HepG2 (cell line): ENCODE measurements around the gene DCDC1. TPM values are rescaled to one million over a fixed set of nuclear protein-coding genes. Genes with fewer than 3 reads are reported as not detected.

Experiments
- ATAC-seq: fragments of 200-7000 bp; cut with Tn5 transposase; 3 replicates; pipeline ENCODE4 v1.9.1; 2020; ENCODE audit warnings: mild to moderate bottlenecking, moderate library complexity
- BruUV-seq: library from RNA; stranded (reverse); fragments of 400-500 nt; replicated peaks from 2 replicates; lab custom pipeline; 2021; lab: Mats Ljungman, UMichigan
- CTCF ChIA-PET: fragments of 300-600 bp; formaldehyde crosslinking; extraction: SDS; loops from one replicate; lab custom pipeline; 2021; ENCODE audit warnings: low total read pairs, inconsistent platforms, low intra/inter-chr PET ratio; lab: Yijun Ruan, JAX
- POLR2A ChIA-PET: fragments of 350-600 bp; sonication (Branson Sonifier 250); formaldehyde crosslinking; loops from one replicate; lab custom pipeline; 2020; ENCODE audit warnings: antibody characterized with exemption, inconsistent platforms; lab: Yijun Ruan, JAX
- DNase-seq: peaks from one replicate; pipeline ENCODE4 v3.0.0-alpha.2; 2015; ENCODE audit warnings: low spot score
- FAIRE-seq: peaks from 3 replicates; lab custom pipeline; 2011; peaks lifted over from hg19 to GRCh38; lab: Jason Lieb, UNC
- H2AFZ ChIP-seq: one replicate; pipeline ENCODE4 v1.6.1; 2011; ENCODE audit warnings: low read length, inconsistent platforms
- H3K27ac ChIP-seq: fragments of 300-600 bp; 3 replicates; pipeline ENCODE4 v1.8.0; 2011; ENCODE audit warnings: mixed run types, mild to moderate bottlenecking, mixed read lengths, low read length, inconsistent platforms; ENCODE audit not compliant: insufficient read depth; ENCODE audit errors: extremely low read length
- H3K27me3 ChIP-seq, 2 experiments: fragments of 200-600 bp in 1 of 2; 2 replicates in 1 of 2; 3 replicates in 1 of 2; pipeline versions ENCODE4 v1.6.0 to v1.8.0; 2011; ENCODE audit warnings: low read length in 2 of 2, mild to moderate bottlenecking in 2 of 2, moderate library complexity in 2 of 2, inconsistent platforms in 1 of 2; ENCODE audit not compliant: insufficient read depth in 2 of 2, control insufficient read depth in 1 of 2
- H3K36me3 ChIP-seq, 2 experiments: fragments of 200-600 bp in 1 of 2; replicated peaks in 1 of 2; 2 replicates in 1 of 2; 3 replicates in 1 of 2; pipeline versions ENCODE4 v1.5.1 to v1.8.0; 2011; ENCODE audit warnings: low read length in 2 of 2, inconsistent platforms in 1 of 2; ENCODE audit not compliant: insufficient read depth in 2 of 2, control insufficient read depth in 1 of 2
- H3K4me1 ChIP-seq: 2 replicates; pipeline ENCODE4 v1.5.1; 2012; ENCODE audit warnings: low read length, inconsistent platforms; ENCODE audit not compliant: insufficient read depth
- H3K4me2 ChIP-seq: 2 replicates; pipeline ENCODE4 v1.6.0; 2011; ENCODE audit warnings: low read depth, low read length, inconsistent platforms
- H3K4me3 ChIP-seq, 3 experiments: fragments of 200-600 bp in 1 of 3; sonication (generic), shearing (Covaris generic) in 1 of 3; replicated peaks in 1 of 3; 2 replicates each; pipeline ENCODE4 v1.5.1; 2011 to 2016; ENCODE audit warnings: low read length in 3 of 3, inconsistent platforms in 2 of 3, low read depth in 2 of 3, mild to moderate bottlenecking in 2 of 3, control low read depth in 1 of 3, mixed read lengths in 1 of 3; ENCODE audit not compliant: insufficient read depth in 1 of 3
- H3K79me2 ChIP-seq: one replicate; pipeline ENCODE4 v1.6.1; 2011; ENCODE audit warnings: low read length, inconsistent platforms; ENCODE audit not compliant: insufficient read depth
- H3K9ac ChIP-seq: 2 replicates; pipeline ENCODE4 v1.6.0; 2011; ENCODE audit warnings: mild to moderate bottlenecking, low read depth, low read length, inconsistent platforms; ENCODE audit not compliant: insufficient read depth
- H3K9me3 ChIP-seq: 2 replicates; pipeline ENCODE4 v1.5.1; 2012; ENCODE audit warnings: mild to moderate bottlenecking, low read length
- H4K20me1 ChIP-seq: 2 replicates; pipeline ENCODE4 v1.6.0; 2011; ENCODE audit warnings: inconsistent platforms, mild to moderate bottlenecking, low read length, moderate library complexity; ENCODE audit not compliant: insufficient read depth
- ATAD3A ChIP-seq: sonication (generic); formaldehyde crosslinking; IDR thresholded peaks from 2 replicates; pipeline ENCODE4 v1.4.0; 2020; ENCODE audit warnings: missing genetic modification reagents
- CAMTA2 ChIP-seq: sonication (generic); formaldehyde crosslinking; IDR thresholded peaks from 2 replicates; pipeline ENCODE4 v1.4.0; 2020; ENCODE audit warnings: mild to moderate bottlenecking, missing genetic modification reagents, borderline replicate concordance
- ELF4 ChIP-seq: sonication (generic); formaldehyde crosslinking; IDR thresholded peaks from 2 replicates; pipeline ENCODE4 v1.5.0; 2020; ENCODE audit warnings: missing genetic modification reagents, mild to moderate bottlenecking, moderate library complexity, borderline replicate concordance
- HHEX ChIP-seq: IDR thresholded peaks from 2 replicates; pipeline ENCODE4 v1.6.1; 2016; ENCODE audit warnings: control low read depth
- HOXA3 ChIP-seq: sonication (generic); formaldehyde crosslinking; IDR thresholded peaks from 2 replicates; pipeline ENCODE4 v1.5.0; 2020; ENCODE audit warnings: missing genetic modification reagents
- HOXD1 ChIP-seq: sonication (generic); formaldehyde crosslinking; IDR thresholded peaks from 2 replicates; pipeline ENCODE4 v1.5.0; 2020; ENCODE audit warnings: missing genetic modification reagents
- KAT8 ChIP-seq: IDR thresholded peaks from 2 replicates; pipeline ENCODE4 v1.6.1; 2016; ENCODE audit warnings: missing genetic modification reagents, missing compliant biosample characterization
- MAFG ChIP-seq: sonication (generic); formaldehyde crosslinking; IDR thresholded peaks from 2 replicates; pipeline ENCODE4 v1.5.1; 2020; ENCODE audit warnings: mild to moderate bottlenecking, missing genetic modification reagents
- MED8 ChIP-seq: sonication (generic); formaldehyde crosslinking; IDR thresholded peaks from 2 replicates; pipeline ENCODE4 v1.8.1; 2023; ENCODE audit warnings: mild to moderate bottlenecking, missing genetic modification reagents; ENCODE audit not compliant: insufficient replicate concordance
- NPAS2 ChIP-seq: sonication (generic); formaldehyde crosslinking; IDR thresholded peaks from 2 replicates; pipeline ENCODE4 v1.8.0; 2022; ENCODE audit warnings: mild to moderate bottlenecking, missing genetic modification reagents, borderline replicate concordance
- PHF5A ChIP-seq: IDR thresholded peaks from one replicate; pipeline ENCODE4 v1.6.1; 2018; ENCODE audit warnings: low read depth, missing genetic modification reagents; ENCODE audit not compliant: unreplicated experiment
- PPARG ChIP-seq: conservative IDR thresholded peaks from 2 replicates; pipeline ENCODE4 v1.6.1; 2016; ENCODE audit warnings: missing biosample characterization, missing genetic modification reagents
- RXRA ChIP-seq: sonication (generic); formaldehyde crosslinking; IDR thresholded peaks from 2 replicates; pipeline ENCODE4 v1.5.1; 2020; ENCODE audit warnings: missing genetic modification reagents
- SAFB2 ChIP-seq: sonication (generic); formaldehyde crosslinking; IDR thresholded peaks from 2 replicates; pipeline ENCODE4 v1.5.1; 2020; ENCODE audit warnings: missing genetic modification reagents, low read depth, mild to moderate bottlenecking, borderline replicate concordance
- SMARCC2 ChIP-seq: fragments of 450-650 bp; IDR thresholded peaks from 2 replicates; pipeline ENCODE4 v1.6.1; 2017; ENCODE audit warnings: antibody characterized with exemption, mild to moderate bottlenecking
- TEAD3 ChIP-seq: optimal IDR thresholded peaks from 2 replicates; pipeline ENCODE3; 2016; ENCODE audit warnings: borderline replicate concordance
- WIZ ChIP-seq: sonication (generic); formaldehyde crosslinking; IDR thresholded peaks from 2 replicates; pipeline ENCODE4 v1.5.1; 2020; ENCODE audit warnings: mild to moderate bottlenecking, missing genetic modification reagents
- ZNF136 ChIP-seq: sonication (generic); formaldehyde crosslinking; IDR thresholded peaks from 2 replicates; pipeline ENCODE4 v1.8.1; 2022; ENCODE audit warnings: low read depth, mild to moderate bottlenecking, moderate library complexity, missing genetic modification reagents
- ZNF543 ChIP-seq: sonication (generic); formaldehyde crosslinking; IDR thresholded peaks from 2 replicates; pipeline ENCODE4 v1.4.0; 2020; ENCODE audit warnings: mild to moderate bottlenecking, missing genetic modification reagents
- ZNF607 ChIP-seq: sonication (generic); formaldehyde crosslinking; IDR thresholded peaks from 2 replicates; pipeline ENCODE4 v1.5.1; 2020; ENCODE audit warnings: missing genetic modification reagents, mild to moderate bottlenecking, borderline replicate concordance
- ZNF678 ChIP-seq: sonication (generic); formaldehyde crosslinking; IDR thresholded peaks from 2 replicates; pipeline ENCODE4 v1.4.0; 2020; ENCODE audit warnings: mild to moderate bottlenecking, missing genetic modification reagents
- WGBS: methylation state at CpG from one replicate; pipeline ENCODE4 v1.1.6; 2017; ENCODE audit warnings: low lambda C conversion rate; 5-methylcytosine and 5-hydroxymethylcytosine counted together
- in situ Hi-C: cut with HindIII; loops from 2 replicates; pipeline ENCODE4 v1.10.0; 2017; ENCODE audit warnings: low pct_unique_long_range_greater_than_20kb; ENCODE audit not compliant: extremely low pct_ligation_motif_present
- intact Hi-C: fragments of 100-400 bp; cut with micrococcal nuclease; formaldehyde crosslinking; loops from one replicate; pipeline ENCODE4 v1.10.0; 2022; ENCODE audit not compliant: unreplicated experiment
- polyA plus RNA-seq, 8 experiments: library from polyadenylated mRNA; depleted of rRNA in 3 of 8; stranded (reverse) in 7 of 8; unstranded in 1 of 8; fragments of >200 nt; fragmentation: Illumina TruSeq in 4 of 8; extraction: Trizol in 4 of 8; gene quantifications; 2 replicates each; pipeline versions ENCODE4 v1.2.1 to v1.2.3, GENCODE V29; 2011 to 2016; ENCODE audit warnings: low read depth in 4 of 8, missing spikeins in 1 of 8, mixed read lengths in 1 of 8; ENCODE audit not compliant: insufficient read depth in 1 of 8
- total RNA-seq, 5 experiments: library from RNA; depleted of rRNA; stranded (reverse); fragments of >200 nt; fragmentation: Illumina TruSeq; extraction: Trizol; gene quantifications; 2 replicates each; pipeline ENCODE4 v1.2.3, GENCODE V29; 2016; ENCODE audit warnings: low read depth in 1 of 5
- TF ChIP-seq, protein P1 (sequence below): IDR thresholded peaks from 2 replicates; pipeline ENCODE4 v1.6.1; 2016; ENCODE audit warnings: low read depth, control low read depth

Gene DCDC1
- total and polyA plus RNA-seq, 2 of the 13 experiments (the other 11 are each of a cell fraction or from before 2014, with no cell fraction given): 0.12 to 0.27 TPM

DNA sequence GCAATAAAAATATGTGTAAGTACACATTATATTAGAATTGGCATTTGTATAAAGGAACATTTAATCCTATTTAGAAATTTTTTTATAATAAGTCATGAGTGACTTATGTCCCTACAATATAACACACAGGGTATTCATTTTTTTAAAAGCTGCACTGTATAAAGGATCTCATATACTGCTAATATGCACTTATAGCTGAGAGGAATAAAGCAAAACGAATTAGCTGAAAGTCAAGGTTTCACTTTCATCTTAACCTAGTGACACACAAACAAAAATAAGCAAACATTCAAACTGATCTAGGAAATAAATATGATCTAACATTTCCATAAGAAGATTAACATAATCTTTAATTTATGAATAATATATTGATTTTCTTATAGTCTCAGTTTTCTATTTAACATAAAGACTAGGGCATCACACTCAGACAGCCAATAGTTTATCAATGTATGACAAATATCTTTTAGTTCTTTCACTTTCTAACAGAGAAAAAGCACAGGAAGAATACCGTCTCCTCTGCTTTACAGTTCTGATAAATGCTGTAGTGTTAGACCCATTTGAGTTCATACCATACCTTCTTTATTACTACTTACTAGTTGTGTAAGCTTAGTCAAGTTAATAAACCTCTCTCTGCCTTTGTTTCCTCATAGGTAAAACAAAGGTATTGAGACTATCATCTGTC is 42.9 kb downstream of the DCDC1 start:
- ATAC-seq: no peak
- no peak overlapping the region for H3K4me2 ChIP-seq
- no TSS peak for BruUV-seq
- H3K27me3 ChIP-seq: no peaks in the 10 kb centered on the region
- no peak for DNase-seq
- intact Hi-C loops (no loop called here), in situ Hi-C loops (no loop called here)
- no peaks in the 10 kb centered on the region for H3K79me2 ChIP-seq
- H4K20me1 ChIP-seq: no peaks in the 10 kb centered on the region
- H3K27ac ChIP-seq: no peak overlapping the region
- FAIRE-seq: no peak
- no peak overlapping the region for H3K4me3 ChIP-seq
- POLR2A ChIA-PET: no interaction called here
- CTCF ChIA-PET: no interaction called here
- no peaks in the 10 kb centered on the region for H3K36me3 ChIP-seq
- no peak for TF ChIP-seq PPARG (CRISPR knock-in tag)
- TF ChIP-seq TEAD3 (CRISPR knock-in tag): no peak
- no peak for TF ChIP-seq ZNF543 (CRISPR knock-in tag)
- TF ChIP-seq WIZ (CRISPR knock-in tag): no peak
- TF ChIP-seq ELF4 (CRISPR knock-in tag): no peak
- TF ChIP-seq ZNF136 (CRISPR knock-in tag): no peak
- TF ChIP-seq NPAS2 (CRISPR knock-in tag): no peak
- TF ChIP-seq RXRA: no peak
- TF ChIP-seq SMARCC2: no peak
- no peaks in the 10 kb centered on the region for H3K4me1 ChIP-seq
- H2AFZ ChIP-seq: no peak overlapping the region
- H3K9me3 ChIP-seq: no peaks in the 10 kb centered on the region
- WGBS: 9% methylated on average over 2 of the region's 2 CpGs
- H3K9ac ChIP-seq: no peak overlapping the region

GRCh38 chr11:31325160-31325559 is 44.4 kb downstream of the DCDC1 start:
- ChIA-PET CTCF (no interaction called here), POLR2A (no interaction called here)
- H3K4me1 ChIP-seq: no peaks in the 10 kb centered on the region
- in situ Hi-C loops: no loop called here
- no peaks in the 10 kb centered on the region for H4K20me1 ChIP-seq
- no peak overlapping the region for H3K9ac ChIP-seq
- intact Hi-C loops: no loop called here
- H3K4me2 ChIP-seq: no peak overlapping the region
- no peak overlapping the region for H2AFZ ChIP-seq
- no peaks in the 10 kb centered on the region for H3K9me3 ChIP-seq
- no peak overlapping the region for H3K4me3 ChIP-seq
- no peaks in the 10 kb centered on the region for H3K79me2 ChIP-seq
- H3K27me3 ChIP-seq: no peaks in the 10 kb centered on the region
- no peaks in the 10 kb centered on the region for H3K36me3 ChIP-seq
- FAIRE-seq (no peak), ATAC-seq (no peak), DNase-seq (no peak)
- no peak overlapping the region for H3K27ac ChIP-seq
- no TSS peak for BruUV-seq
- TF ChIP-seq HOXD1 (CRISPR knock-in tag): no peak
- no peak for TF ChIP-seq PHF5A (CRISPR knock-in tag)
- TF ChIP-seq KAT8 (CRISPR knock-in tag): no peak
- TF ChIP-seq ZNF607 (CRISPR knock-in tag): no peak
- no peak for TF ChIP-seq MED8 (CRISPR knock-in tag)
- no peak for TF ChIP-seq ZNF678
- no peak for TF ChIP-seq MAFG (CRISPR knock-in tag)
- TF ChIP-seq, protein P1, sequence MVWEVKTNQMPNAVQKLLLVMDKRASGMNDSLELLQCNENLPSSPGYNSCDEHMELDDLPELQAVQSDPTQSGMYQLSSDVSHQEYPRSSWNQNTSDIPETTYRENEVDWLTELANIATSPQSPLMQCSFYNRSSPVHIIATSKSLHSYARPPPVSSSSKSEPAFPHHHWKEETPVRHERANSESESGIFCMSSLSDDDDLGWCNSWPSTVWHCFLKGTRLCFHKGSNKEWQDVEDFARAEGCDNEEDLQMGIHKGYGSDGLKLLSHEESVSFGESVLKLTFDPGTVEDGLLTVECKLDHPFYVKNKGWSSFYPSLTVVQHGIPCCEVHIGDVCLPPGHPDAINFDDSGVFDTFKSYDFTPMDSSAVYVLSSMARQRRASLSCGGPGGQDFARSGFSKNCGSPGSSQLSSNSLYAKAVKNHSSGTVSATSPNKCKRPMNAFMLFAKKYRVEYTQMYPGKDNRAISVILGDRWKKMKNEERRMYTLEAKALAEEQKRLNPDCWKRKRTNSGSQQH (CRISPR knock-in tag): no peak
- TF ChIP-seq HHEX (CRISPR knock-in tag): no peak
- TF ChIP-seq SAFB2 (CRISPR knock-in tag): no peak
- TF ChIP-seq ATAD3A: no peak
- no peak for TF ChIP-seq CAMTA2
- TF ChIP-seq HOXA3: no peak
